ENCODE results near the gene CNTNAP2.

GRCh38 chr7:148182264-148182663 is 2065.7 kb downstream of the CNTNAP2 start:
- TF ChIP-seq CTCF (IDR thresholded peaks at IDR 0.05) (no peak), POLR2A (IDR thresholded peaks at IDR 0.05) (no peak)

Measured in testis (tissue), 2 donors.